Pancreas (tissue), 10 donors: ENCODE data around the gene NUDT8. TPM values are rescaled to one million over a fixed set of nuclear protein-coding genes. Genes with fewer than 3 reads are reported as not detected.
"Not testable (repeated sequence)": the region's sequence is repeated elsewhere in the genome, so short reads cannot be mapped to it uniquely, and the experiment has no call there.

ENCODE experiments used
- ATAC-seq, 4 donors: fragments of 200-7000 bp; cut with Tn5 transposase; one replicate each; pipeline versions ENCODE4 v1.8.0 to v1.9.1; 2020; ENCODE audit warnings: mild to moderate bottlenecking in 4 of 4, moderate library complexity in 4 of 4
- DNase-seq, 6 donors: peaks; one replicate each; pipeline ENCODE4 v3.0.0-alpha.2; 2020
- FAIRE-seq: peaks from 2 replicates; lab custom pipeline; 2012; peaks lifted over from hg19 to GRCh38; lab: Jason Lieb, UNC
- H3K27ac ChIP-seq, 4 donors: fragments of 200-600 bp; sonication (generic); 1 replicate in 3 of 4; 2 replicates in 1 of 4; pipeline versions ENCODE4 v1.5.0 to v1.8.0; 2020
- H3K27me3 ChIP-seq, 4 donors: fragments of 200-600 bp; one replicate each; pipeline ENCODE4 v1.8.0; 2021
- H3K36me3 ChIP-seq, 3 donors: fragments of 200-600 bp; sonication (generic) in 1 of 3; one replicate each; pipeline versions ENCODE4 v1.5.0 to v1.8.0; 2020 to 2021
- H3K4me1 ChIP-seq, 3 donors: fragments of 200-600 bp; one replicate each; pipeline ENCODE4 v1.8.0; 2021
- H3K4me3 ChIP-seq, 4 donors: fragments of 200-600 bp; sonication (generic) in 2 of 4; one replicate each; pipeline versions ENCODE4 v1.5.0 to v1.8.0; 2020 to 2021
- H3K9me3 ChIP-seq, 4 donors: fragments of 200-600 bp; one replicate each; pipeline ENCODE4 v1.8.0; 2021
- CTCF ChIP-seq, 4 donors: fragments of 200-600 bp; sonication (generic) in 3 of 4; IDR thresholded peaks; one replicate each; pipeline versions ENCODE4 v1.5.0 to v1.8.0; 2021; ENCODE audit warnings: antibody characterized with exemption in 4 of 4
- WGBS, 2 donors: extraction: QIAGEN DNeasy Blood & Tissue Kit; methylation state at CpG; one replicate each; pipeline ENCODE4 v1.1.7; 2013; 5-methylcytosine and 5-hydroxymethylcytosine counted together
- intact Hi-C, 3 donors: fragments of 100-400 bp; cut with DNase I; formaldehyde crosslinking; loops; one replicate each; pipeline versions ENCODE4 v1.11.1 to v1.14.2; 2022
- polyA plus RNA-seq, 2 donors: library from polyadenylated mRNA; stranded (reverse); fragments of 200-250 nt; gene quantifications; one replicate each; pipeline ENCODE4 v1.2.3, GENCODE V29; 2013
- total RNA-seq, 6 donors: library from RNA; stranded (reverse); fragmentation: NEBNext Ultra II Directional in 4 of 6; extraction: Animal tissue kit (Norgen Biotek cat#: 25700) in 4 of 6; gene quantifications; one replicate each; pipeline versions ENCODE4 v1.2.1 to v1.2.4, GENCODE V29; 2021 to 2023
- donor health status: healthy with polysubstance abuse.
- donor health status: DM: no; HTN: no; CAD: no; lungs with moderate emphysema.
- donor health status: DM: no; HTN: no; CAD: no.
- donor health status: control.
- donor health status: control.
- donor health status: Bipolar disorder and iron deficiency.
- donor health status: DM: yes; HTN: yes; CAD: no.
- donor health status: DM: no; HTN: no; CAD: no.
- donor health status: DM: no; HTN: no; CAD: no.
- donor health status: DM: yes; HTN: yes; CAD: no.

The NUDT8 gene
- total and polyA plus RNA-seq, 8 donors = 4.3 to 11.0 (median 6.3) TPM

- no peak overlapping the region for H3K4me3 ChIP-seq
- H3K36me3 ChIP-seq = no peaks in the 10 kb centered on the region
- no peak for ATAC-seq
- FAIRE-seq = no peak
- DNase-seq = peak in 1 of 6 donors; percentile 32
- H3K9me3 ChIP-seq = no peaks in the 10 kb centered on the region
- 86 to 92% methylated on average over 22 to 24 of the region's 24 CpGs for WGBS, 2 donors
- no peaks in the 10 kb centered on the region for H3K27me3 ChIP-seq
- H3K4me1 ChIP-seq = no peaks in the 10 kb centered on the region
- no peak for TF ChIP-seq CTCF (IDR thresholded peaks at IDR 0.05)
- H3K27ac ChIP-seq = no peak overlapping the region
- intact Hi-C loops = no loop called here
Measured at GRCh38 chr11:67638535-67639437, 9.0 kb upstream of the NUDT8 start.

- H3K36me3 ChIP-seq, H3K27me3 ChIP-seq, H3K4me1 ChIP-seq, H3K27ac ChIP-seq, DNase-seq, ATAC-seq, H3K9me3 ChIP-seq, intact Hi-C loops, FAIRE-seq, H3K4me3 ChIP-seq: not testable (repeated sequence)
- WGBS, 2 donors = 88 to 96% methylated on average over 3 of the region's 3 CpGs
Measured at GRCh38 chr11:67637441-67637840, 7.7 kb upstream of the NUDT8 start.

GRCh38 chr11:67636962-67637361 lies 7.2 kb upstream of the NUDT8 start:
- Histone ChIP-seq H3K36me3 (no peaks in the 10 kb centered on the region), H3K9me3 (no peaks in the 10 kb centered on the region), H3K4me1 (peaks cover 5 to 10% (median 10%) of the 10 kb centered on the region in 3 donors), H3K27me3 (no peaks in the 10 kb centered on the region), H3K4me3 (no peak overlapping the region), H3K27ac (no peak overlapping the region)
- DNase-seq (no peak), FAIRE-seq (no peak), ATAC-seq (no peak)
- WGBS, 2 donors = 85 to 94% methylated on average over 6 of the region's 6 CpGs
- no peak for TF ChIP-seq CTCF (IDR thresholded peaks at IDR 0.05)
- intact Hi-C loops = no loop called here

- TF ChIP-seq CTCF (IDR thresholded peaks at IDR 0.05) = no peak
- DNase-seq (no peak), ATAC-seq (no peak), FAIRE-seq (no peak)
- Histone ChIP-seq H3K27ac (no peak overlapping the region), H3K4me1 (peaks cover 11 to 23% (median 23%) of the 10 kb centered on the region in 3 donors), H3K36me3 (no peaks in the 10 kb centered on the region), H3K9me3 (no peaks in the 10 kb centered on the region), H3K27me3 (no peaks in the 10 kb centered on the region), H3K4me3 (no peak overlapping the region)
- intact Hi-C loops = no loop called here
- WGBS, 2 donors = 84 to 89% methylated on average over 4 of the region's 4 CpGs
Measured at GRCh38 chr11:67635231-67635521, 5.4 kb upstream of the NUDT8 start.

GRCh38 chr11:67634366-67635230 lies 4.9 kb upstream of the NUDT8 start:
- DNase-seq (peak in 2 of 6 donors; percentile 36 to 50), ATAC-seq (no peak)

More at GRCh38 chr11:67634366-67635230, 4.9 kb upstream of the NUDT8 start:
- Histone ChIP-seq H3K9me3 (no peaks in the 10 kb centered on the region), H3K36me3 (no peaks in the 10 kb centered on the region), H3K27ac (no peak overlapping the region), H3K4me1 (peaks cover 11 to 23% (median 23%) of the 10 kb centered on the region in 3 donors), H3K27me3 (no peaks in the 10 kb centered on the region), H3K4me3 (no peak overlapping the region)
- intact Hi-C loops = no loop called here
- no peak for TF ChIP-seq CTCF (IDR thresholded peaks at IDR 0.05)
- WGBS, 2 donors = 82% methylated on average over 20 of the region's 20 CpGs
- no peak for FAIRE-seq
